SU-DHL-6 (cell line): Measurements from ENCODE around the gene RYR2.

Experiments used
- EZH2phosphoT487 ChIP-seq: fragments of 200-600 bp; sonication (generic), shearing (Covaris generic); conservative IDR thresholded peaks from 2 replicates; pipeline ENCODE4 v1.6.1; 2018; ENCODE audit warnings: mild to moderate bottlenecking, antibody characterized with exemption, low read length, moderate library complexity, mixed read lengths
- TF ChIP-seq, protein P1 (sequence below): fragments of 200-600 bp; sonication (generic); IDR thresholded peaks from one replicate; pipeline ENCODE4 v1.5.1; 2017; ENCODE audit warnings: antibody characterized with exemption, mild to moderate bottlenecking, low read length, moderate library complexity; ENCODE audit not compliant: insufficient read depth, poor library complexity, severe bottlenecking

DNA sequence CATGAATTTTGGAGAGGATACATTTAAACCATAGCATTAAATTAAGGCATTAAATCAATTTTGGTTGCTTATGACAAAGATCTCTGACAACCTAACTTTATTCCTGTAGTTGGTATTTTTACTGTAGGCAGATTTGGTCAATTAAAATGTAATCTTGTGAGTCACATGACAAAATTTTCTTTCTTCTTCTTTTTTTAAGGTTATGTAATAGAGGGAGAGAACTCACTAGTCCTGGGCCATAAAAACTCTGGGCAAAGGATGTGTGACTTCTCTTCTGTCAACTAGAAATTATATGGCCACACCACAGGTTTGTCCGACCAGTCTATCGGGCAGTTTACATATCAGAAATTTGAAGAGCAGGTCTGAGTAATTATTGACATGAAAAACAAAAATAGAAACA is 181.4 kb downstream of the RYR2 start:
- TF ChIP-seq, protein P1, sequence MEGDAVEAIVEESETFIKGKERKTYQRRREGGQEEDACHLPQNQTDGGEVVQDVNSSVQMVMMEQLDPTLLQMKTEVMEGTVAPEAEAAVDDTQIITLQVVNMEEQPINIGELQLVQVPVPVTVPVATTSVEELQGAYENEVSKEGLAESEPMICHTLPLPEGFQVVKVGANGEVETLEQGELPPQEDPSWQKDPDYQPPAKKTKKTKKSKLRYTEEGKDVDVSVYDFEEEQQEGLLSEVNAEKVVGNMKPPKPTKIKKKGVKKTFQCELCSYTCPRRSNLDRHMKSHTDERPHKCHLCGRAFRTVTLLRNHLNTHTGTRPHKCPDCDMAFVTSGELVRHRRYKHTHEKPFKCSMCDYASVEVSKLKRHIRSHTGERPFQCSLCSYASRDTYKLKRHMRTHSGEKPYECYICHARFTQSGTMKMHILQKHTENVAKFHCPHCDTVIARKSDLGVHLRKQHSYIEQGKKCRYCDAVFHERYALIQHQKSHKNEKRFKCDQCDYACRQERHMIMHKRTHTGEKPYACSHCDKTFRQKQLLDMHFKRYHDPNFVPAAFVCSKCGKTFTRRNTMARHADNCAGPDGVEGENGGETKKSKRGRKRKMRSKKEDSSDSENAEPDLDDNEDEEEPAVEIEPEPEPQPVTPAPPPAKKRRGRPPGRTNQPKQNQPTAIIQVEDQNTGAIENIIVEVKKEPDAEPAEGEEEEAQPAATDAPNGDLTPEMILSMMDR, result no peak
- TF ChIP-seq EZH2phosphoT487, result no peak
